OCI-LY3 (cell line): ENCODE measurements around the gene KCNH5.

Experiments used
- H2AFZ ChIP-seq: fragments of 200-600, 300-600 bp; shearing (Covaris generic); 2 replicates; pipeline ENCODE4 v1.6.0; 2014; ENCODE audit warnings: antibody characterized with exemption, low read depth, low read length
- H3K27ac ChIP-seq: fragments of 200-600, 300-600 bp; sonication (generic); 2 replicates; pipeline ENCODE4 v1.5.1; 2014; ENCODE audit warnings: mild to moderate bottlenecking, low read length, moderate library complexity, mixed read lengths
- H3K27me3 ChIP-seq: fragments of 200-600, 300-600 bp; sonication (generic); 2 replicates; pipeline ENCODE4 v1.6.1; 2014; ENCODE audit warnings: low read depth, low read length, mixed read lengths
- H3K36me3 ChIP-seq: fragments of 200-600, 300-600 bp; sonication (generic); replicated peaks from 2 replicates; pipeline ENCODE3; 2014; ENCODE audit warnings: low read depth, low read length, mixed read lengths
- H3K4me1 ChIP-seq: fragments of 300-600, 200-600 bp; sonication (generic); 2 replicates; pipeline ENCODE4 v1.6.1; 2014; ENCODE audit warnings: low read length, mixed read lengths
- H3K4me2 ChIP-seq: fragments of 200-600, 300-600 bp; sonication (generic); 2 replicates; pipeline ENCODE4 v1.6.1; 2014; ENCODE audit warnings: low read length, mixed read lengths
- H3K4me3 ChIP-seq: fragments of 300-600, 200-600 bp; sonication (generic); 2 replicates; pipeline ENCODE4 v1.5.1; 2014; ENCODE audit warnings: antibody characterized with exemption, mild to moderate bottlenecking, low read length, moderate library complexity
- H3K79me2 ChIP-seq: fragments of 300-600, 200-600 bp; shearing (Covaris generic); 2 replicates; pipeline ENCODE4 v1.6.1; 2014; ENCODE audit warnings: mild to moderate bottlenecking, low read length, mixed read lengths
- H3K9ac ChIP-seq: fragments of 300-600, 200-600 bp; shearing (Covaris generic); 2 replicates; pipeline ENCODE4 v1.6.0; 2014; ENCODE audit warnings: mild to moderate bottlenecking, low read length, moderate library complexity
- H3K9me3 ChIP-seq: fragments of 200-600, 300-600 bp; shearing (Covaris generic); 2 replicates; pipeline ENCODE4 v1.6.1; 2014; ENCODE audit warnings: low read length, mixed read lengths; ENCODE audit not compliant: insufficient read depth
- H4K20me1 ChIP-seq: fragments of 200-600, 300-600 bp; sonication (generic); 2 replicates; pipeline ENCODE4 v1.6.1; 2016; ENCODE audit warnings: low read length, mixed read lengths; ENCODE audit not compliant: insufficient read depth
- EZH2phosphoT487 ChIP-seq: fragments of 200-600 bp; shearing (Covaris generic); IDR thresholded peaks from 2 replicates; pipeline ENCODE4 v1.6.1; 2018; ENCODE audit warnings: antibody characterized with exemption, mixed run types, low read depth
- TF ChIP-seq, protein P1 (sequence below): fragments of 200-600, 300-600 bp; sonication (generic); IDR thresholded peaks from 2 replicates; pipeline ENCODE4 v1.5.1; 2014; ENCODE audit warnings: antibody characterized with exemption, low read length, low read depth

KCNH5 gene

DNA sequence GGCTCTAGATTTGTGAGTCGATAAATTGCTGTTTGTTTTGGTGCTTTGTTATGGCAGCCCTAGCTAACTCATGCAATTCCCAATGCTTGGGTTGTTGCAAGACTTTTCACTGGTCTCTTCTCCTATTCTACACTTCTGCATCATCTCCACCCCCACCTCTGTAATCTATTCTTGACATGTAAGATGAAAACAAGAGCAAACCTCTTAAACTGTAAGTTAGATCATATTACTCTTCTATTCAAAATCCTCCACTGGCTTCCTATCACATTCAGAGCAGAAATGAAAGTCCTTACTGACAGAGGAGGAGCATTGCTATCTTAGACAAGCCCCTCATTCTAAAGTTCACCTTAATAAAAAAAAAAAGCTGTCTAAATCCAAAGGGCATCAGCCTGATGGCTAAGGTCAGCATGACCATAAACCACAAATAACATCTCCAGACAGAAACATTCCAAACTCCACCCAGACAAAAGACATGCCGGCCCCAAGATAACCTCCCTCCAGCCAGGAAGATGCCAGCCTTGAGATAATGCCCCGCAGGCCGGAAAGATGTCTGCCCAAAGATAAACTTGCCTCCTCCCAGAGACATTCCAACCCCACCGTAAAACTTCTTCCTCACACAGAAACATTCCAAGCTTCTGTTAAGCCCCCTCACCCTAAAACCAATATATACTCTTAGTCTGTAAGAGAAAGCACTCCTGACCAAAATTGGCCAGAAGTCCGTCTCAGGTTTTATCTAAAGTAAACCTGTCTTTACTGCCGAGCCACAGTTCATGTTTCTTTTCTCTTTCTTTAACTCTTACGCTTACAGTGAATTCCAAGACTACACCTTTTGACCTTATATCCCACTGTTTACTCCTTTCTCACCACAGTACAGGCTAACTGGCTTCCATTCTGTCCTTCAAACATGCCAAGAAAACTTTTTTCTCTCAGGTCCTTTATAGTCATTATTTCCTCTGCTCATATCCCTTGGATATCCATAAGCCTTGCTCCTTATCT, 308.9 kb downstream of the KCNH5 start:
- H3K79me2 ChIP-seq = no peaks in the 10 kb centered on the region
- H4K20me1 ChIP-seq = no peaks in the 10 kb centered on the region
- no peak overlapping the region for H3K9ac ChIP-seq
- H3K36me3 ChIP-seq = no peaks in the 10 kb centered on the region
- H3K27me3 ChIP-seq = no peaks in the 10 kb centered on the region
- no peaks in the 10 kb centered on the region for H3K9me3 ChIP-seq
- no peak overlapping the region for H3K4me3 ChIP-seq
- H2AFZ ChIP-seq = no peak overlapping the region
- H3K4me1 ChIP-seq = no peaks in the 10 kb centered on the region
- no peak overlapping the region for H3K27ac ChIP-seq
- H3K4me2 ChIP-seq = no peak overlapping the region
- TF ChIP-seq EZH2phosphoT487 = no peak
- TF ChIP-seq, protein P1, sequence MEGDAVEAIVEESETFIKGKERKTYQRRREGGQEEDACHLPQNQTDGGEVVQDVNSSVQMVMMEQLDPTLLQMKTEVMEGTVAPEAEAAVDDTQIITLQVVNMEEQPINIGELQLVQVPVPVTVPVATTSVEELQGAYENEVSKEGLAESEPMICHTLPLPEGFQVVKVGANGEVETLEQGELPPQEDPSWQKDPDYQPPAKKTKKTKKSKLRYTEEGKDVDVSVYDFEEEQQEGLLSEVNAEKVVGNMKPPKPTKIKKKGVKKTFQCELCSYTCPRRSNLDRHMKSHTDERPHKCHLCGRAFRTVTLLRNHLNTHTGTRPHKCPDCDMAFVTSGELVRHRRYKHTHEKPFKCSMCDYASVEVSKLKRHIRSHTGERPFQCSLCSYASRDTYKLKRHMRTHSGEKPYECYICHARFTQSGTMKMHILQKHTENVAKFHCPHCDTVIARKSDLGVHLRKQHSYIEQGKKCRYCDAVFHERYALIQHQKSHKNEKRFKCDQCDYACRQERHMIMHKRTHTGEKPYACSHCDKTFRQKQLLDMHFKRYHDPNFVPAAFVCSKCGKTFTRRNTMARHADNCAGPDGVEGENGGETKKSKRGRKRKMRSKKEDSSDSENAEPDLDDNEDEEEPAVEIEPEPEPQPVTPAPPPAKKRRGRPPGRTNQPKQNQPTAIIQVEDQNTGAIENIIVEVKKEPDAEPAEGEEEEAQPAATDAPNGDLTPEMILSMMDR = no peak

DNA sequence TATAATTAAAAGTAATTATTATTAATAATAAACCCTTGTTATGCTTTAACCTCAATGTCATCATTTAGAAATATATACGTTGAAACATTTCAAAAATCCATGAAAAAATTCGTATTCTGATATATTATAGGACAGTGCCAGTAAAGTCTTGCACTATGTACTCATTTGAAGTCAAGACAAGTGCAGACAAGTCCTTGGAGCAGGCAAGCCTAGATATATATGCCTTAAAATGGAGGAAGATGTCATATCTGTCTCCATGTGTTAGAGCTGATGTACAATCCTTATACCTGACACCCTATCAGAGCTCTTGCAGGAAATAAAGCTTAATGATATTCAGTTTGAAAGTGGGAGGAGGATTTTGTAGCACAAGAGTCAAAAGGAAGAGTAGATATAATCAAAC, 310.4 kb downstream of the KCNH5 start:
- no peak overlapping the region for H3K9ac ChIP-seq
- no peaks in the 10 kb centered on the region for H3K27me3 ChIP-seq
- H3K27ac ChIP-seq = no peak overlapping the region
- H3K79me2 ChIP-seq = no peaks in the 10 kb centered on the region
- TF ChIP-seq, protein P1 = no peak
- no peak for TF ChIP-seq EZH2phosphoT487
- no peaks in the 10 kb centered on the region for H3K4me1 ChIP-seq
- no peak overlapping the region for H2AFZ ChIP-seq
- no peak overlapping the region for H3K4me3 ChIP-seq
- H4K20me1 ChIP-seq = no peaks in the 10 kb centered on the region
- H3K4me2 ChIP-seq = no peak overlapping the region
- H3K9me3 ChIP-seq = no peaks in the 10 kb centered on the region
- no peaks in the 10 kb centered on the region for H3K36me3 ChIP-seq

DNA sequence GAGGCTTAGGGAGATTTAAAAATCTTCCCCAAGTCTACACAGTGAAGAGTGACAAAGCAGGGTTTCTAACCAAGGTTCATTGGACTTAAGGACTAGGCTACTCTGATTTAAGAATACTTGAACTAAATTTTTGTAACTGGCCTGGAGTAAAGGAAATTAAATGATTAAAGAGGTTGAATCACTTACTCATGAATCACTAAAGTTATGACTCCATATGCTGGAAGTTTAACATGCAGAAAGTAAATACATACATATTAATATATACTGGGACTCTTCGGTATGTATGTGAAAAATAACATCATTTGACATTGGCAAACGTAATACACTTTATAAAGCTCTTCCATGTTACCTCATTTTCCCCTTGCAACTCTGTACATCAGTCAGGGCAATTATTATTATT, 322.9 kb downstream of the KCNH5 start:
- Histone ChIP-seq H2AFZ (no peak overlapping the region), H3K27me3 (no peaks in the 10 kb centered on the region)

DNA sequence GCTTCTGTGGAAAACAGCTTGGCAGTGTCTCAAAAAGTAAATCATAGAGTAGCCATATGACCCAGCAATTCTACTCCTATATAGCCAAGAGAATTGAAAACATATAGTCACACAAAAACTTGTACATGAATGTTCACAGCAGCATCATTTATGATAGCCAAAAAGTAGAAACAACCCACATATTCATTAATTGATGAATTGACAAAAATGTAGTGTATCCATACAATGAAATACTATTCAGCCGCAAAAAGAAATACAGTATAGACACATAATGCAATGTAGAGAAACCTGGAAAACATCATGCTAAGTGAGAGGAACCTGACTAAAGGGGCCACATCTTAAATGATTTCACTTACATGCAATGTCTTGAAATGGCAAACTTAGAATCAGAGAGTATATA, 326.6 kb downstream of the KCNH5 start:
- H3K79me2 ChIP-seq = no peaks in the 10 kb centered on the region
- H2AFZ ChIP-seq = no peak overlapping the region
- no peak overlapping the region for H3K4me3 ChIP-seq
- H3K9me3 ChIP-seq = no peaks in the 10 kb centered on the region
- H3K36me3 ChIP-seq = no peaks in the 10 kb centered on the region
- no peaks in the 10 kb centered on the region for H3K4me1 ChIP-seq
- no peaks in the 10 kb centered on the region for H3K27me3 ChIP-seq
- H4K20me1 ChIP-seq = no peaks in the 10 kb centered on the region
- H3K27ac ChIP-seq = no peak overlapping the region
- H3K4me2 ChIP-seq = no peak overlapping the region
- TF ChIP-seq EZH2phosphoT487 = no peak
- TF ChIP-seq, protein P1 = no peak
- H3K9ac ChIP-seq = no peak overlapping the region

More for the DNA sequence above, 322.9 kb downstream of the KCNH5 start:
- Histone ChIP-seq H3K4me3 (no peak overlapping the region), H3K4me1 (no peaks in the 10 kb centered on the region), H3K9me3 (no peaks in the 10 kb centered on the region), H3K4me2 (no peak overlapping the region), H3K79me2 (no peaks in the 10 kb centered on the region), H3K36me3 (no peaks in the 10 kb centered on the region), H4K20me1 (no peaks in the 10 kb centered on the region), H3K27ac (no peak overlapping the region), H3K9ac (no peak overlapping the region)
- TF ChIP-seq, protein P1 = no peak
- no peak for TF ChIP-seq EZH2phosphoT487
